H9 (cell line): ENCODE measurements around the gene KCND2. TPM values are rescaled to one million over a fixed set of nuclear protein-coding genes. Genes with fewer than 3 reads are reported as not detected.
"Not testable (repeated sequence)": the region's sequence is repeated elsewhere in the genome, so short reads cannot be mapped to it uniquely, and the experiment has no call there.

Experiments used
- DNase-seq: peaks from one replicate; pipeline ENCODE4 v3.0.0-alpha.2; 2017
- H2AFZ ChIP-seq: one replicate; pipeline ENCODE4 v1.6.1; 2013; ENCODE audit warnings: mild to moderate bottlenecking, low read length, control low read depth, moderate library complexity
- H2AK5ac ChIP-seq: 2 replicates; pipeline ENCODE4 v1.6.1; 2013; ENCODE audit warnings: low read length, control low read depth, mixed read lengths; ENCODE audit not compliant: insufficient read length
- H2BK120ac ChIP-seq: one replicate; pipeline ENCODE4 v1.6.1; 2013; ENCODE audit warnings: low read depth, mild to moderate bottlenecking, low read length, control low read depth, inconsistent platforms; ENCODE audit not compliant: poor library complexity, severe bottlenecking
- H2BK12ac ChIP-seq: 2 replicates; pipeline ENCODE4 v1.6.1; 2013; ENCODE audit warnings: low read length, control low read depth, mixed read lengths, low read depth; ENCODE audit not compliant: insufficient read length
- H2BK15ac ChIP-seq: 2 replicates; pipeline ENCODE4 v1.6.1; 2013; ENCODE audit warnings: low read depth, low read length, control low read depth
- H2BK20ac ChIP-seq: one replicate; pipeline ENCODE4 v1.6.1; 2013; ENCODE audit warnings: low read depth, mild to moderate bottlenecking, low read length, control low read depth, inconsistent platforms; ENCODE audit not compliant: poor library complexity, severe bottlenecking
- H2BK5ac ChIP-seq: 2 replicates; pipeline ENCODE4 v1.6.1; 2013; ENCODE audit warnings: low read length, control low read depth, mixed read lengths; ENCODE audit not compliant: insufficient read length
- H3K14ac ChIP-seq: 2 replicates; pipeline ENCODE4 v1.6.1; 2013; ENCODE audit warnings: low read length, control low read depth; ENCODE audit not compliant: insufficient read depth
- H3K18ac ChIP-seq: 2 replicates; pipeline ENCODE4 v1.6.1; 2013; ENCODE audit warnings: low read depth, mild to moderate bottlenecking, mixed read lengths, low read length, control low read depth; ENCODE audit not compliant: insufficient read length
- H3K23ac ChIP-seq: 2 replicates; pipeline ENCODE4 v1.6.1; 2013; ENCODE audit warnings: low read length, control low read depth, mixed read lengths, low read depth; ENCODE audit not compliant: insufficient read length
- H3K23me2 ChIP-seq: 2 replicates; pipeline ENCODE4 v1.6.1; 2013; ENCODE audit warnings: low read depth, mild to moderate bottlenecking, mixed read lengths, low read length, control low read depth; ENCODE audit not compliant: insufficient read length, poor library complexity, severe bottlenecking
- H3K27ac ChIP-seq: 2 replicates; pipeline ENCODE4 v1.5.1; 2013; ENCODE audit warnings: low read length, control low read depth, mixed read lengths, low read depth; ENCODE audit not compliant: insufficient read length
- H3K27me3 ChIP-seq: 2 replicates; pipeline ENCODE4 v1.6.1; 2013; ENCODE audit warnings: low read length, control low read depth, inconsistent platforms; ENCODE audit not compliant: insufficient read depth
- H3K4ac ChIP-seq: 2 replicates; pipeline ENCODE4 v1.6.1; 2013; ENCODE audit warnings: low read depth, mild to moderate bottlenecking, control low read depth, inconsistent platforms, low read length, moderate library complexity
- H3K4me1 ChIP-seq: 2 replicates; pipeline ENCODE4 v1.6.1; 2013; ENCODE audit warnings: low read length, control low read depth, inconsistent platforms; ENCODE audit not compliant: insufficient read depth
- H3K4me2 ChIP-seq: 2 replicates; pipeline ENCODE4 v1.6.1; 2013; ENCODE audit warnings: low read length, control low read depth, mixed read lengths; ENCODE audit not compliant: insufficient read length, insufficient read depth
- H3K56ac ChIP-seq: 2 replicates; pipeline ENCODE4 v1.6.1; 2013; ENCODE audit warnings: low read depth, mild to moderate bottlenecking, mixed read lengths, low read length, control low read depth; ENCODE audit not compliant: insufficient read length
- H3K79me1 ChIP-seq: 2 replicates; pipeline ENCODE4 v1.6.1; 2013; ENCODE audit warnings: low read depth, mild to moderate bottlenecking, moderate library complexity, low read length, control low read depth, inconsistent platforms; ENCODE audit not compliant: insufficient read depth, poor library complexity, severe bottlenecking
- H3K79me2 ChIP-seq: 2 replicates; pipeline ENCODE4 v1.6.1; 2013; ENCODE audit warnings: low read length, control low read depth, inconsistent platforms; ENCODE audit not compliant: insufficient read depth
- H3K9ac ChIP-seq: 2 replicates; pipeline ENCODE4 v1.6.1; 2013; ENCODE audit warnings: low read length, control low read depth, mixed read lengths; ENCODE audit not compliant: insufficient read length; ENCODE audit errors: extremely low read depth
- H3K9me3 ChIP-seq: one replicate; pipeline ENCODE4 v1.6.1; 2013; ENCODE audit warnings: low read depth, low read length, inconsistent platforms; ENCODE audit not compliant: control insufficient read depth
- H3T11ph ChIP-seq: one replicate; pipeline ENCODE4 v1.6.1; 2013; ENCODE audit warnings: mild to moderate bottlenecking, low read length, control low read depth, inconsistent platforms
- H4K20me1 ChIP-seq: one replicate; pipeline ENCODE4 v1.6.1; 2013; ENCODE audit not compliant: control insufficient read depth, insufficient read length, insufficient read depth
- H4K5ac ChIP-seq: 2 replicates; pipeline ENCODE4 v1.6.1; 2013; ENCODE audit warnings: low read depth, mild to moderate bottlenecking, mixed read lengths, low read length, control low read depth; ENCODE audit not compliant: insufficient read length
- H4K8ac ChIP-seq: replicated peaks from 2 replicates; pipeline ENCODE4 v1.6.1; 2013; ENCODE audit warnings: low read length, control low read depth, mixed read lengths, low read depth; ENCODE audit not compliant: insufficient read length
- H4K91ac ChIP-seq: 2 replicates; pipeline ENCODE4 v1.6.1; 2013; ENCODE audit warnings: low read depth, mild to moderate bottlenecking, moderate library complexity, mixed read lengths, low read length, control low read depth; ENCODE audit not compliant: insufficient read length
- H3K27ac Mint-ChIP-seq, 3 experiments: 2 replicates in 2 of 3; 3 replicates in 1 of 3; pipeline ENCODE4 v1.8.0; 2020 to 2021; ENCODE audit warnings: mixed read lengths in 3 of 3, mild to moderate bottlenecking in 1 of 3, moderate library complexity in 1 of 3
- H3K27me3 Mint-ChIP-seq: 2 replicates; pipeline ENCODE4 v1.8.0; 2021; ENCODE audit warnings: low read depth, mild to moderate bottlenecking, moderate library complexity, mixed read lengths
- H3K36me3 Mint-ChIP-seq, 3 experiments: 2 replicates in 2 of 3; 3 replicates in 1 of 3; pipeline ENCODE4 v1.8.0; 2020 to 2021; ENCODE audit warnings: low read depth in 3 of 3, mixed read lengths in 3 of 3; ENCODE audit not compliant: insufficient read depth in 1 of 3
- H3K4me1 Mint-ChIP-seq, 2 experiments: 2 replicates each; pipeline ENCODE4 v1.8.0; 2020; ENCODE audit warnings: mixed read lengths in 2 of 2
- H3K4me3 Mint-ChIP-seq, 2 experiments: 2 replicates in 1 of 2; 3 replicates in 1 of 2; pipeline ENCODE4 v1.8.0; 2020 to 2021; ENCODE audit warnings: mild to moderate bottlenecking in 2 of 2, mixed read lengths in 2 of 2, moderate library complexity in 1 of 2
- H3K9me3 Mint-ChIP-seq, 2 experiments: 2 replicates in 1 of 2; 3 replicates in 1 of 2; pipeline ENCODE4 v1.8.0; 2020; ENCODE audit warnings: mild to moderate bottlenecking in 2 of 2, mixed read lengths in 2 of 2, moderate library complexity in 1 of 2
- WGBS: extraction: QIAGEN DNeasy Blood & Tissue Kit; methylation state at CpG from one replicate; pipeline ENCODE4 v1.1.7; 2013; ENCODE audit warnings: missing lambda C conversion rate, low lambda C conversion rate, mixed read lengths; ENCODE audit not compliant: insufficient read length; ENCODE audit errors: extremely low coverage; 5-methylcytosine and 5-hydroxymethylcytosine counted together
- total RNA-seq: library from RNA; stranded (reverse); gene quantifications from 2 replicates; pipeline ENCODE4 v1.2.1, GENCODE V29; 2021
- TF ChIP-seq, protein P1 (sequence below): fragments of 200-600 bp; sonication (generic); conservative IDR thresholded peaks from 3 replicates; pipeline ENCODE4 v1.8.0; 2021; ENCODE audit warnings: antibody characterized with exemption, mild to moderate bottlenecking

The KCND2 gene
- total RNA-seq, 1 experiment from 2014 or later: 6.4 TPM

DNA sequence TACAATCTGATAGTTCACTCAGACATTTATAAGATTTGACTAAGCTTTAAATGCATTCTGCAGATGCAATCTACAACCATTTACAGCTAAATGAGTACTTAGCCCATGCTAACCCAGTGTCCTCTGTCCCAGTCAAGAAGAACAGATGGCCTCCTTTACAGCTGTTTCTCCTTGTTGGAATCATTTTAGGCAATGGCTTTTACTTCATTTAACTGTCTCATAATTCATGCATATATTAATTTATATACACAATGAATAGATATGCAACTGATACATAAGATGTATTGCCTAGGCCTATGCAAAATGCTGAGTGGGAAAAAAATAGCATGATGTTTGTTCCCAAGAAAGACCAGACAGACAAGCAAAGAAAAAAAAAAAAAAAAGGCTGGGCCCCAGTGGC is 502.8 kb downstream of the KCND2 start:
- no peak overlapping the region for H3K27ac ChIP-seq
- peaks cover 2% of the 10 kb centered on the region for H3K4me1 ChIP-seq
- H2AFZ ChIP-seq: no peak overlapping the region
- H2BK15ac ChIP-seq: no peak overlapping the region
- Mint-ChIP-seq H3K9me3 (no peaks in the 10 kb centered on the region), H3K27ac (no peak overlapping the region), H3K4me3 (no peak overlapping the region), H3K36me3 (no peaks in the 10 kb centered on the region), H3K27me3 (no peaks in the 10 kb centered on the region), H3K4me1 (peaks cover 15 to 20% of the 10 kb centered on the region in 2 experiments)
- H3K18ac ChIP-seq: no peak overlapping the region
- H3K56ac ChIP-seq: no peak overlapping the region
- H4K91ac ChIP-seq: no peak overlapping the region
- no peak overlapping the region for H3T11ph ChIP-seq
- no peak overlapping the region for H3K4ac ChIP-seq
- H2BK5ac ChIP-seq: no peak overlapping the region
- no peak overlapping the region for H4K5ac ChIP-seq
- H4K20me1 ChIP-seq: no peaks in the 10 kb centered on the region
- H3K14ac ChIP-seq: no peak overlapping the region
- no peak overlapping the region for H3K23ac ChIP-seq
- H3K4me2 ChIP-seq: no peak overlapping the region
- no peaks in the 10 kb centered on the region for H3K79me2 ChIP-seq
- no peak overlapping the region for H3K9ac ChIP-seq
- H3K27me3 ChIP-seq: no peaks in the 10 kb centered on the region
- H3K9me3 ChIP-seq: no peaks in the 10 kb centered on the region
- no peak overlapping the region for H2BK20ac ChIP-seq
- H2BK12ac ChIP-seq: no peak overlapping the region
- TF ChIP-seq, protein P1, sequence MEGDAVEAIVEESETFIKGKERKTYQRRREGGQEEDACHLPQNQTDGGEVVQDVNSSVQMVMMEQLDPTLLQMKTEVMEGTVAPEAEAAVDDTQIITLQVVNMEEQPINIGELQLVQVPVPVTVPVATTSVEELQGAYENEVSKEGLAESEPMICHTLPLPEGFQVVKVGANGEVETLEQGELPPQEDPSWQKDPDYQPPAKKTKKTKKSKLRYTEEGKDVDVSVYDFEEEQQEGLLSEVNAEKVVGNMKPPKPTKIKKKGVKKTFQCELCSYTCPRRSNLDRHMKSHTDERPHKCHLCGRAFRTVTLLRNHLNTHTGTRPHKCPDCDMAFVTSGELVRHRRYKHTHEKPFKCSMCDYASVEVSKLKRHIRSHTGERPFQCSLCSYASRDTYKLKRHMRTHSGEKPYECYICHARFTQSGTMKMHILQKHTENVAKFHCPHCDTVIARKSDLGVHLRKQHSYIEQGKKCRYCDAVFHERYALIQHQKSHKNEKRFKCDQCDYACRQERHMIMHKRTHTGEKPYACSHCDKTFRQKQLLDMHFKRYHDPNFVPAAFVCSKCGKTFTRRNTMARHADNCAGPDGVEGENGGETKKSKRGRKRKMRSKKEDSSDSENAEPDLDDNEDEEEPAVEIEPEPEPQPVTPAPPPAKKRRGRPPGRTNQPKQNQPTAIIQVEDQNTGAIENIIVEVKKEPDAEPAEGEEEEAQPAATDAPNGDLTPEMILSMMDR: no peak
- no peak overlapping the region for H4K8ac ChIP-seq
- DNase-seq: no peak
- no peaks in the 10 kb centered on the region for H3K23me2 ChIP-seq
- H2AK5ac ChIP-seq: no peak overlapping the region
- H2BK120ac ChIP-seq: no peak overlapping the region
- no peaks in the 10 kb centered on the region for H3K79me1 ChIP-seq

DNA sequence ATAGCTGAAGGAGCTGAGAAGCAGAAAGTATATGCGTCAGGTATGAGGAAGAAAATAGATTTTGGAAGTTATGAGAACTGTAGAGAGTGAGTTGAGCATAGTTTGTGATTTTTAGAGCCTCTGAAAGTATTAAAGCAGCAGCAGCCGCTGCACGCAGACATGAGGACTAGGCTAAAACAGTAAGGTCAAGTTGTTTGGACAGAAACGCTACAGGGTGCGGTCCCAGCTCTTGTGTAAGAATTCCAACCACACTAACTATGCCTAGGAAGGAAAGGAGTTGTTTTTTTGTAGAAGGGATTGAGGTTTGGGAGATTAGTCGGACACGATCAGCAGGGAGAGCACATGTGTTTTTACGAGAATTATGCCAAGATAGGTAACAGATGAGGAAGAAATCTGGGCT is 506.1 kb downstream of the KCND2 start:
- H2AFZ ChIP-seq, H3K36me3 Mint-ChIP-seq, H3K27ac ChIP-seq, H3K4me2 ChIP-seq, H4K91ac ChIP-seq, H2BK15ac ChIP-seq, H3K27me3 Mint-ChIP-seq, H2BK120ac ChIP-seq, H3K56ac ChIP-seq, H3K4me1 ChIP-seq, H3K9me3 ChIP-seq, H2BK5ac ChIP-seq, H3K9me3 Mint-ChIP-seq, H3K79me2 ChIP-seq, H3K27me3 ChIP-seq, H3K23me2 ChIP-seq, H3K23ac ChIP-seq, H3K4ac ChIP-seq, H2BK12ac ChIP-seq, H3K9ac ChIP-seq, H3K79me1 ChIP-seq, H2AK5ac ChIP-seq, H4K8ac ChIP-seq, H2BK20ac ChIP-seq, H3T11ph ChIP-seq, H3K4me3 Mint-ChIP-seq, H4K20me1 ChIP-seq, H4K5ac ChIP-seq, H3K14ac ChIP-seq, H3K18ac ChIP-seq, H3K27ac Mint-ChIP-seq, DNase-seq: not testable (repeated sequence)
- H3K4me1 Mint-ChIP-seq: peaks cover 10 to 16% of the 10 kb centered on the region in 2 experiments
- no CpG with 5 or more reads among the region's 8 CpGs for WGBS
